Activated CD8-positive, alpha-beta memory T cell treated with anti-CD3 and anti-CD28 coated beads, Interleukin-2, amount 50 U/mL, for 1 hour (primary cell): ENCODE measurements around the gene LGALS12.
"Not testable (repeated sequence)": the region's sequence is repeated elsewhere in the genome, so short reads cannot be mapped to it uniquely, and the experiment has no call there.

Experiments used
- DNase-seq: peaks from one replicate; pipeline ENCODE4 v3.0.0-alpha.2; 2020; ENCODE audit errors: extremely low read depth

Gene LGALS12

GRCh38 chr11:63504933-63505586 lies 824 bp upstream of the LGALS12 start:
- no peak for DNase-seq

GRCh38 chr11:63506876-63507275 lies 992 bp downstream of the LGALS12 start:
- DNase-seq, result no peak

- no peak for DNase-seq
These were observed 1.6 kb downstream of the LGALS12 start for GRCh38 chr11:63507511-63507910.

GRCh38 chr11:63508009-63508408 lies 2.1 kb downstream of the LGALS12 start:
- DNase-seq, result no peak

- no peak for DNase-seq
These were observed 2.9 kb downstream of the LGALS12 start for GRCh38 chr11:63508745-63509144.

GRCh38 chr11:63510360-63511047 lies 4.6 kb downstream of the LGALS12 start:
- no peak for DNase-seq

- no peak for DNase-seq
These were observed 5.3 kb downstream of the LGALS12 start for GRCh38 chr11:63511048-63511748.

GRCh38 chr11:63512816-63513215 lies 6.9 kb downstream of the LGALS12 start:
- DNase-seq, result no peak

GRCh38 chr11:63516109-63516508 lies 10.2 kb downstream of the LGALS12 start:
- DNase-seq, result no peak

GRCh38 chr11:63517156-63517555 lies 11.3 kb downstream of the LGALS12 start:
- DNase-seq, result no peak

- DNase-seq, result no peak
These were observed 12.7 kb downstream of the LGALS12 start for GRCh38 chr11:63518548-63518947.

- DNase-seq, result no peak
These were observed 14.8 kb downstream of the LGALS12 start for GRCh38 chr11:63520606-63521170.

GRCh38 chr11:63521896-63522295 lies 16.0 kb downstream of the LGALS12 start:
- no peak for DNase-seq

GRCh38 chr11:63523151-63523550 lies 17.3 kb downstream of the LGALS12 start:
- no peak for DNase-seq

GRCh38 chr11:63527667-63528066 lies 21.8 kb downstream of the LGALS12 start:
- no peak for DNase-seq

- not testable (repeated sequence) for DNase-seq
These were observed 22.3 kb downstream of the LGALS12 start for GRCh38 chr11:63528156-63528555.

- DNase-seq, result not testable (repeated sequence)
These were observed 22.9 kb downstream of the LGALS12 start for GRCh38 chr11:63528729-63529278.

- DNase-seq, result not testable (repeated sequence)
These were observed 23.5 kb downstream of the LGALS12 start for GRCh38 chr11:63529373-63529772.

- no peak for DNase-seq
These were observed 24.1 kb downstream of the LGALS12 start for GRCh38 chr11:63530021-63530420.

- not testable (repeated sequence) for DNase-seq
These were observed 25.3 kb downstream of the LGALS12 start for GRCh38 chr11:63531074-63531792.

- DNase-seq, result no peak
These were observed 26.2 kb downstream of the LGALS12 start for GRCh38 chr11:63532117-63532516.
